GM12878 (cell line): ENCODE results near the gene MAP3K5. TPM values are rescaled to one million over a fixed set of nuclear protein-coding genes. Genes with fewer than 3 reads are reported as not detected.

ENCODE experiments used
- ATAC-seq: fragments of 200-7000 bp; cut with Tn5 transposase; 3 replicates; pipeline ENCODE4 v1.9.1; 2020; ENCODE audit warnings: mild to moderate bottlenecking, moderate library complexity
- BruUV-seq: library from RNA; stranded (reverse); fragments of 400-500 nt; replicated peaks from 2 replicates; lab custom pipeline; 2021; lab: Mats Ljungman, UMichigan
- CTCF ChIA-PET: fragments of 300-600 bp; sonication (Branson Sonifier 250); formaldehyde crosslinking; extraction: SDS; loops from one replicate; lab custom pipeline; 2021; ENCODE audit warnings: inconsistent platforms; lab: Yijun Ruan, JAX
- POLR2A ChIA-PET: fragments of 350-600 bp; formaldehyde crosslinking; extraction: SDS; loops from one replicate; lab custom pipeline; 2021; ENCODE audit warnings: inconsistent platforms; lab: Charles Lee
- RAD21 ChIA-PET: fragments of 300-600 bp; sonication (Branson Sonifier 250); formaldehyde crosslinking; loops from one replicate; lab custom pipeline; 2023; ENCODE audit warnings: antibody characterized with exemption; ENCODE audit not compliant: unreplicated experiment; lab: Charles Lee
- SMC1A ChIA-PET: fragments of 300-600 bp; sonication (Branson Sonifier 250); formaldehyde crosslinking; loops from one replicate; lab custom pipeline; 2023; ENCODE audit not compliant: unreplicated experiment, uncharacterized antibody; lab: Charles Lee
- DNase-seq: peaks from one replicate; pipeline ENCODE4 v3.0.0-alpha.2; 2011; ENCODE audit warnings: low read depth, low spot score
- FAIRE-seq: peaks from 3 replicates; lab custom pipeline; 2011; peaks lifted over from hg19 to GRCh38; lab: Jason Lieb, UNC
- H2AFZ ChIP-seq: 2 replicates; pipeline ENCODE4 v1.6.0; 2011; ENCODE audit warnings: low read depth, low read length, control low read depth; ENCODE audit not compliant: control insufficient read depth
- H3K27ac ChIP-seq: 2 replicates; pipeline ENCODE4 v1.5.1; 2011; ENCODE audit warnings: control low read depth; ENCODE audit not compliant: control insufficient read depth, insufficient read depth
- H3K27me3 ChIP-seq, 2 experiments: replicated peaks in 1 of 2; 2 replicates each; pipeline versions ENCODE4 v1.6.0 to v1.6.1; 2011; ENCODE audit warnings: low read length in 1 of 2; ENCODE audit not compliant: control insufficient read depth in 2 of 2, insufficient read depth in 2 of 2
- H3K36me3 ChIP-seq, 2 experiments: 2 replicates each; pipeline ENCODE4 v1.5.1; 2011; ENCODE audit warnings: low read length in 1 of 2; ENCODE audit not compliant: control insufficient read depth in 2 of 2, insufficient read depth in 2 of 2
- H3K4me1 ChIP-seq: 2 replicates; pipeline ENCODE4 v1.6.1; 2011; ENCODE audit warnings: mild to moderate bottlenecking, low read length, moderate library complexity, mixed read lengths; ENCODE audit not compliant: control insufficient read depth, insufficient read depth
- H3K4me2 ChIP-seq: 2 replicates; pipeline ENCODE4 v1.6.0; 2011; ENCODE audit warnings: control low read depth; ENCODE audit not compliant: control insufficient read depth, insufficient read depth
- H3K4me3 ChIP-seq: fragments of 200-600 bp; sonication (generic); 2 replicates; pipeline ENCODE4 v1.5.1; 2016
- H3K79me2 ChIP-seq: 2 replicates; pipeline ENCODE4 v1.6.0; 2011; ENCODE audit warnings: low read length; ENCODE audit not compliant: control insufficient read depth, insufficient read depth
- H3K9ac ChIP-seq: 2 replicates; pipeline ENCODE4 v1.8.0; 2011; ENCODE audit warnings: low read length, control low read depth, mixed read lengths; ENCODE audit not compliant: control insufficient read depth, insufficient read depth
- H3K9me3 ChIP-seq: replicated peaks from 3 replicates; pipeline ENCODE4 v1.5.1; 2011; ENCODE audit warnings: mild to moderate bottlenecking, low read length; ENCODE audit not compliant: control insufficient read depth, insufficient read depth
- H4K20me1 ChIP-seq: 2 replicates; pipeline ENCODE4 v1.6.0; 2011; ENCODE audit not compliant: control insufficient read depth, insufficient read depth
- ASH2L ChIP-seq: fragments of 300-600, 200-600 bp; sonication (generic); IDR thresholded peaks from 2 replicates; pipeline ENCODE4 v1.6.1; 2017; ENCODE audit warnings: low read depth, mild to moderate bottlenecking, borderline replicate concordance
- BHLHE40 ChIP-seq, 2 experiments: fragments of 450-650 bp in 1 of 2; IDR thresholded peaks; 2 replicates each; pipeline ENCODE4 v1.6.1; 2011 to 2017; ENCODE audit warnings: low read depth in 2 of 2, borderline replicate concordance in 1 of 2, improper control_type of control experiment in 1 of 2, low read length in 1 of 2, mild to moderate bottlenecking in 1 of 2
- CBFB ChIP-seq: IDR thresholded peaks from 2 replicates; pipeline ENCODE4 v1.6.1; 2016; ENCODE audit warnings: antibody characterized with exemption, low read depth
- CHD4 ChIP-seq: fragments of 200-600 bp; sonication (generic); IDR thresholded peaks from 2 replicates; pipeline ENCODE4 v1.6.1; 2016; ENCODE audit warnings: mild to moderate bottlenecking
- CREB1 ChIP-seq: IDR thresholded peaks from 2 replicates; pipeline ENCODE4 v1.6.1; 2012; ENCODE audit warnings: low read depth, mild to moderate bottlenecking, inconsistent platforms
- FOS ChIP-seq: IDR thresholded peaks from 3 replicates; pipeline ENCODE4 v1.6.1; 2011; ENCODE audit warnings: borderline replicate concordance; ENCODE audit not compliant: insufficient read length; ENCODE audit errors: extremely low read depth
- FOXM1 ChIP-seq: IDR thresholded peaks from 2 replicates; pipeline ENCODE4 v1.6.1; 2012; ENCODE audit warnings: low read depth, mild to moderate bottlenecking, inconsistent platforms, low read length, moderate library complexity
- HCFC1 ChIP-seq: fragments of 150-350 bp; IDR thresholded peaks from 2 replicates; pipeline ENCODE4 v1.6.1; 2014; ENCODE audit warnings: low read length
- NFXL1 ChIP-seq: fragments of 450-650 bp; IDR thresholded peaks from 2 replicates; pipeline ENCODE4 v1.6.1; 2017; ENCODE audit warnings: antibody characterized with exemption, mild to moderate bottlenecking, borderline replicate concordance
- POU2F2 ChIP-seq: IDR thresholded peaks from 3 replicates; pipeline ENCODE4 v1.6.1; 2011; ENCODE audit warnings: low read depth, mild to moderate bottlenecking, low read length, borderline replicate concordance
- TCF12 ChIP-seq: IDR thresholded peaks from 2 replicates; pipeline ENCODE4 v1.6.1; 2011; ENCODE audit warnings: low read depth, mild to moderate bottlenecking, low read length
- TCF7 ChIP-seq: IDR thresholded peaks from 2 replicates; pipeline ENCODE4 v1.6.1; 2014; ENCODE audit warnings: antibody characterized with exemption, borderline replicate concordance
- ZNF217 ChIP-seq: fragments of 450-650 bp; IDR thresholded peaks from 2 replicates; pipeline ENCODE4 v1.6.1; 2017; ENCODE audit warnings: antibody characterized with exemption, mild to moderate bottlenecking
- ZNF384 ChIP-seq: IDR thresholded peaks from 2 replicates; pipeline ENCODE4 v1.6.1; 2012; ENCODE audit warnings: low read depth, mild to moderate bottlenecking, low read length, improper control_type of control experiment, borderline replicate concordance
- WGBS: methylation state at CpG from one replicate; pipeline ENCODE4 v1.1.6; 2016; ENCODE audit warnings: low lambda C conversion rate; ENCODE audit not compliant: insufficient replicate concordance, insufficient coverage; ENCODE audit errors: missing lambda C conversion rate; 5-methylcytosine and 5-hydroxymethylcytosine counted together
- in situ Hi-C: fragments of 300-500 bp; cut with MboI; formaldehyde crosslinking; loops from 9 replicates; pipeline ENCODE4 v1.14.3; 2018; ENCODE audit warnings: mixed read lengths
- intact Hi-C: fragments of 100-400 bp; cut with micrococcal nuclease; formaldehyde crosslinking; loops from one replicate; pipeline ENCODE4 v1.14.2; 2022; ENCODE audit not compliant: unreplicated experiment
- polyA plus RNA-seq, 11 experiments: library from polyadenylated mRNA; depleted of rRNA in 4 of 11; unstranded in 6 of 11; stranded (reverse) in 5 of 11; fragments of >200 nt; fragmentation: Nextera tagmentation in 4 of 11; fragmentation: Illumina TruSeq in 1 of 11; extraction: Ambion mirVana in 4 of 11; extraction: Trizol in 1 of 11; gene quantifications; 1 replicate in 1 of 11; 2 replicates in 10 of 11; pipeline versions ENCODE4 v1.2.1 to v1.2.3, GENCODE V29; 2011 to 2016; ENCODE audit warnings: inconsistent platforms in 2 of 11, missing spikeins in 2 of 11, low read depth in 1 of 11
- total RNA-seq, 4 experiments: library from RNA; depleted of rRNA in 3 of 4; stranded (reverse); fragments of >200 nt in 3 of 4; fragmentation: Illumina TruSeq in 1 of 4; extraction: Trizol in 1 of 4; gene quantifications; 2 replicates each; pipeline versions ENCODE4 v1.2.1 to v1.2.3, GENCODE V29; 2013 to 2021
- TF ChIP-seq, protein P1 (sequence below): fragments of 450-650 bp; formaldehyde crosslinking; IDR thresholded peaks from 2 replicates; pipeline ENCODE4 v1.4.0; 2020; ENCODE audit warnings: mild to moderate bottlenecking, moderate library complexity
- TF ChIP-seq, protein P2 (sequence below): IDR thresholded peaks from 2 replicates; pipeline ENCODE4 v1.6.1; 2011; ENCODE audit warnings: low read depth, mild to moderate bottlenecking, low read length, moderate library complexity, borderline replicate concordance; ENCODE audit errors: extremely low read depth
- TF ChIP-seq, protein P3 (sequence below): fragments of 450-650 bp; IDR thresholded peaks from 2 replicates; pipeline ENCODE4 v1.6.1; 2017; ENCODE audit warnings: borderline replicate concordance
- TF ChIP-seq, protein P4 (sequence below): fragments of 450-650 bp; conservative IDR thresholded peaks from 2 replicates; pipeline ENCODE4 v1.6.1; 2017; ENCODE audit warnings: mild to moderate bottlenecking, moderate library complexity

MAP3K5 gene
- total and polyA plus RNA-seq, 10 of the 15 experiments (the other 5 are each of a cell fraction or from before 2014, with no cell fraction given) = 5.4 to 34.3 (median 26.4) TPM

DNA sequence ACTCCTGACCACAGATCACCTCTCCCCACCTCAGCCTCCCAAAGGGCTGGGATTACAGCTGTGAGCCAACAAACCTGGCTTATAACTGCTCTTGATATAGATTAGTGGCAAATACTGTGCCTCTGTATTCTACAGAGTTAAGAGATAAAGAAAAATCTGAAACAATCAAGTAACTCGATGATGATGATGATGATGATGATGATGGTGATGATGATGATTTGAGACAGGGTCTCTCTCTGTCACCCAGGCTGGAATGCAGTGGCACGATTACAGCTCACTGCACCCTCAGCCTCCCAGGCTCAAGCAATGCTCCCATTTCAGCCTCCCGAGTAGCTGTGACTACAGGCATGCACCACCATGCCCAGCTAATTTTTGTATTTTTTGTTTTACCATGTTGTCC is 175.8 kb downstream of the MAP3K5 start (continued):
- TF ChIP-seq CBFB = no peak
- TF ChIP-seq HCFC1 = no peak
- TF ChIP-seq CREB1 = no peak
- TF ChIP-seq, protein P1, sequence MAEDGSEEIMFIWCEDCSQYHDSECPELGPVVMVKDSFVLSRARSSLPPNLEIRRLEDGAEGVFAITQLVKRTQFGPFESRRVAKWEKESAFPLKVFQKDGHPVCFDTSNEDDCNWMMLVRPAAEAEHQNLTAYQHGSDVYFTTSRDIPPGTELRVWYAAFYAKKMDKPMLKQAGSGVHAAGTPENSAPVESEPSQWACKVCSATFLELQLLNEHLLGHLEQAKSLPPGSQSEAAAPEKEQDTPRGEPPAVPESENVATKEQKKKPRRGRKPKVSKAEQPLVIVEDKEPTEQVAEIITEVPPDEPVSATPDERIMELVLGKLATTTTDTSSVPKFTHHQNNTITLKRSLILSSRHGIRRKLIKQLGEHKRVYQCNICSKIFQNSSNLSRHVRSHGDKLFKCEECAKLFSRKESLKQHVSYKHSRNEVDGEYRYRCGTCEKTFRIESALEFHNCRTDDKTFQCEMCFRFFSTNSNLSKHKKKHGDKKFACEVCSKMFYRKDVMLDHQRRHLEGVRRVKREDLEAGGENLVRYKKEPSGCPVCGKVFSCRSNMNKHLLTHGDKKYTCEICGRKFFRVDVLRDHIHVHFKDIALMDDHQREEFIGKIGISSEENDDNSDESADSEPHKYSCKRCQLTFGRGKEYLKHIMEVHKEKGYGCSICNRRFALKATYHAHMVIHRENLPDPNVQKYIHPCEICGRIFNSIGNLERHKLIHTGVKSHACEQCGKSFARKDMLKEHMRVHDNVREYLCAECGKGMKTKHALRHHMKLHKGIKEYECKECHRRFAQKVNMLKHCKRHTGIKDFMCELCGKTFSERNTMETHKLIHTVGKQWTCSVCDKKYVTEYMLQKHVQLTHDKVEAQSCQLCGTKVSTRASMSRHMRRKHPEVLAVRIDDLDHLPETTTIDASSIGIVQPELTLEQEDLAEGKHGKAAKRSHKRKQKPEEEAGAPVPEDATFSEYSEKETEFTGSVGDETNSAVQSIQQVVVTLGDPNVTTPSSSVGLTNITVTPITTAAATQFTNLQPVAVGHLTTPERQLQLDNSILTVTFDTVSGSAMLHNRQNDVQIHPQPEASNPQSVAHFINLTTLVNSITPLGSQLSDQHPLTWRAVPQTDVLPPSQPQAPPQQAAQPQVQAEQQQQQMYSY (CRISPR knock-in tag) = no peak
- no peak for TF ChIP-seq TCF12
- no peak for TF ChIP-seq NFXL1
- no peak for TF ChIP-seq ASH2L

DNA sequence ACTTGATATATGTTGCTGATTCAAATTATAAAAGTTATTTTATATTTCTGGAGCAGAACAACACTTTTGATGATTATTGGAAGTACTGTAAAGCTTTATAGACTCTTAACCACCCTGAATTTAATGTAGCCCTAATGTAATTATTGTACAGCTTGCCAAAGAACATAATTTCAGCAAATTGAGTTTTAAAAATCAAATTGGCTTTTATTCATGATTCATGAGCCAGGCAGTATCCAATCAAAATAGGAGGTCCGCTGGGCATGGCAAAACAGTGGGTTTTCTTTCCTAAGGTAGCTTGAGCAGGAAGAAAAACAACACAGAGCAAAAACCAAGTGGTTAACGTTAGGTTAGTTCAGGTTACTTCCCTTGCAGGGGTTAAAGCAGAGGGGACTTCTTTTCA is 177.3 kb downstream of the MAP3K5 start:
- Histone ChIP-seq H3K79me2 (no peaks in the 10 kb centered on the region), H3K4me1 (no peaks in the 10 kb centered on the region), H4K20me1 (no peaks in the 10 kb centered on the region), H3K27ac (no peak overlapping the region), H3K36me3 (peaks cover 4 to 44% of the 10 kb centered on the region in 2 experiments; a peak in 3 of 4 replicates), H3K4me3 (no peak overlapping the region), H3K9me3 (no peaks in the 10 kb centered on the region), H2AFZ (no peak overlapping the region), H3K9ac (no peak overlapping the region), H3K4me2 (no peak overlapping the region), H3K27me3 (no peaks in the 10 kb centered on the region)
- FAIRE-seq (no peak), DNase-seq (no peak), ATAC-seq (no peak)
- intact Hi-C loops = no loop called here
- 96% methylated on average over 2 of the region's 2 CpGs for WGBS
- in situ Hi-C loops = no loop called here
- SMC1A ChIA-PET = interaction anchor here (2.6 kb wide), 1 partner anchor 13 kb away, joined by 9 read pairs; no protein-coding TSS in a partner anchor
- RAD21 ChIA-PET = no interaction called here
- BruUV-seq = no TSS peak
- CTCF ChIA-PET = interaction anchor here (0.7 to 6.6 kb wide), 6 partner anchors 8 to 179 kb away, joined by 3 to 38 read pairs (median 5); no protein-coding TSS in a partner anchor
- POLR2A ChIA-PET = no interaction called here
- no peak for TF ChIP-seq TCF7
- TF ChIP-seq FOS = no peak
- TF ChIP-seq, protein P2, sequence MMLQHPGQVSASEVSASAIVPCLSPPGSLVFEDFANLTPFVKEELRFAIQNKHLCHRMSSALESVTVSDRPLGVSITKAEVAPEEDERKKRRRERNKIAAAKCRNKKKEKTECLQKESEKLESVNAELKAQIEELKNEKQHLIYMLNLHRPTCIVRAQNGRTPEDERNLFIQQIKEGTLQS = no peak
- TF ChIP-seq, protein P3, sequence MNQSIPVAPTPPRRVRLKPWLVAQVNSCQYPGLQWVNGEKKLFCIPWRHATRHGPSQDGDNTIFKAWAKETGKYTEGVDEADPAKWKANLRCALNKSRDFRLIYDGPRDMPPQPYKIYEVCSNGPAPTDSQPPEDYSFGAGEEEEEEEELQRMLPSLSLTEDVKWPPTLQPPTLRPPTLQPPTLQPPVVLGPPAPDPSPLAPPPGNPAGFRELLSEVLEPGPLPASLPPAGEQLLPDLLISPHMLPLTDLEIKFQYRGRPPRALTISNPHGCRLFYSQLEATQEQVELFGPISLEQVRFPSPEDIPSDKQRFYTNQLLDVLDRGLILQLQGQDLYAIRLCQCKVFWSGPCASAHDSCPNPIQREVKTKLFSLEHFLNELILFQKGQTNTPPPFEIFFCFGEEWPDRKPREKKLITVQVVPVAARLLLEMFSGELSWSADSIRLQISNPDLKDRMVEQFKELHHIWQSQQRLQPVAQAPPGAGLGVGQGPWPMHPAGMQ = no peak
- no peak for TF ChIP-seq ZNF384
- TF ChIP-seq FOXM1 = no peak
- no peak for TF ChIP-seq ZNF217
- TF ChIP-seq CHD4 = no peak
- TF ChIP-seq, protein P4, sequence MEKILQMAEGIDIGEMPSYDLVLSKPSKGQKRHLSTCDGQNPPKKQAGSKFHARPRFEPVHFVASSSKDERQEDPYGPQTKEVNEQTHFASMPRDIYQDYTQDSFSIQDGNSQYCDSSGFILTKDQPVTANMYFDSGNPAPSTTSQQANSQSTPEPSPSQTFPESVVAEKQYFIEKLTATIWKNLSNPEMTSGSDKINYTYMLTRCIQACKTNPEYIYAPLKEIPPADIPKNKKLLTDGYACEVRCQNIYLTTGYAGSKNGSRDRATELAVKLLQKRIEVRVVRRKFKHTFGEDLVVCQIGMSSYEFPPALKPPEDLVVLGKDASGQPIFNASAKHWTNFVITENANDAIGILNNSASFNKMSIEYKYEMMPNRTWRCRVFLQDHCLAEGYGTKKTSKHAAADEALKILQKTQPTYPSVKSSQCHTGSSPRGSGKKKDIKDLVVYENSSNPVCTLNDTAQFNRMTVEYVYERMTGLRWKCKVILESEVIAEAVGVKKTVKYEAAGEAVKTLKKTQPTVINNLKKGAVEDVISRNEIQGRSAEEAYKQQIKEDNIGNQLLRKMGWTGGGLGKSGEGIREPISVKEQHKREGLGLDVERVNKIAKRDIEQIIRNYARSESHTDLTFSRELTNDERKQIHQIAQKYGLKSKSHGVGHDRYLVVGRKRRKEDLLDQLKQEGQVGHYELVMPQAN = no peak
- no peak for TF ChIP-seq POU2F2
- no peak for TF ChIP-seq BHLHE40 (IDR thresholded peaks at IDR 0.05; ENCODE audit: borderline replicate concordance in 1 of 2, low read depth in 2 of 2, low read length in 1 of 2)
